ENCODE measurements around the gene CLIC3. TPM values are rescaled to one million over a fixed set of nuclear protein-coding genes. Genes with fewer than 3 reads are reported as not detected.
A peak's percentile ranks its signal among the peaks of the same experiment; 100 is the strongest.

CLIC3 gene
- total and polyA plus RNA-seq, 2 donors from 2014 or later: 2.1 to 4.0 TPM

DNA sequence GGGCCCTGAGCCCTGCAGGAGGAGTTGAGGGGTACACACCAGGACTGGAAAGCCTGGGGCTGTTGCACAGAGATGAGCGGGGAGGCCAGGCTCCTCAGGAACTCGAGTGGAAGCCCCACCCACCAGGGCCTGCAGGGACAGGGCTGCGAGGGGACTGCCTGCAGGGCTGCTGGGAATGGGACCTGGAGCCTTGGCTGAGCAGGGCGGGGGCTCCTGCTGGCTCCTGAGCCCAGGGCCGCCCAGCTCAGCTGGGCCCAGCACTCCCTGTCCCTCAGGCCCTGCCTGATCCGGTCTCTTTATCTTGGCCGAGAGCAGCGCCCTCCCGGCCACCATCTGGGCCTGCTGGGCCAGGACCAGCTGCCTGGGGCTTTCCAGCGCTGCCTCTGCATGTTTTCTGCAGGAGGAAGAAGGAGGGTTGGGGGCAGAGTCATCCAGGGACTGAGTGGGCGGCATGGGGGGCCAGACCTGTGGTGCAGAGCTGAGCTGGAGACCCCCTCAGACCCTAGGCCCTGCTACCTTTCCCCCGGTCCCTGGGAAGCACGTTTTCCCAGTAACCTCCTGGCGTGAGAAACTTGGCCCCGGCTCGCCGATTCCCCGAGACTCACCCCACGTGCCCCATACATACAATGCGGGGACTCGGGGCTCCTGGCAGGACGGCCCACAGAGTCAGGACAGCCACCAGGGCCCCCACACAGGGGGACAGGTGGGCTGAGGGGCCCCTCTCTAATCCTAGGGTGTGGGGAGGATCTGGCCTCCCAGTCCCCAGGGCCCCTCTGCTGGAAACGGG lies 34.9 kb downstream of the CLIC3 start:
- Histone ChIP-seq H3K9me3 (ENCODE audit: control insufficient read depth in 2 of 3, insufficient read depth in 1 of 3, low read length in 3 of 3) (no peaks in the 10 kb centered on the region), H3K36me3 (ENCODE audit: control insufficient read depth in 2 of 3, insufficient read depth in 3 of 3, low read length in 3 of 3) (no peaks in the 10 kb centered on the region), H3K4me3 (ENCODE audit: low read length in 3 of 3) (no peak overlapping the region), H3K4me1 (ENCODE audit: control insufficient read depth in 2 of 3, insufficient read depth in 2 of 3, low read depth in 1 of 3, low read length in 3 of 3) (peaks cover 0 to 3% (median 0%) of the 10 kb centered on the region in 3 donors), H3K27ac (ENCODE audit: low read depth in 2 of 2, low read length in 2 of 2) (no peak overlapping the region), H3K27me3 (ENCODE audit: control insufficient read depth, insufficient read depth, low read length) (no peaks in the 10 kb centered on the region), H3K9ac (ENCODE audit: low read length in 3 of 3) (no peak overlapping the region)
- DNase-seq (no peak), FAIRE-seq (no peak)
- TF ChIP-seq, protein P1, sequence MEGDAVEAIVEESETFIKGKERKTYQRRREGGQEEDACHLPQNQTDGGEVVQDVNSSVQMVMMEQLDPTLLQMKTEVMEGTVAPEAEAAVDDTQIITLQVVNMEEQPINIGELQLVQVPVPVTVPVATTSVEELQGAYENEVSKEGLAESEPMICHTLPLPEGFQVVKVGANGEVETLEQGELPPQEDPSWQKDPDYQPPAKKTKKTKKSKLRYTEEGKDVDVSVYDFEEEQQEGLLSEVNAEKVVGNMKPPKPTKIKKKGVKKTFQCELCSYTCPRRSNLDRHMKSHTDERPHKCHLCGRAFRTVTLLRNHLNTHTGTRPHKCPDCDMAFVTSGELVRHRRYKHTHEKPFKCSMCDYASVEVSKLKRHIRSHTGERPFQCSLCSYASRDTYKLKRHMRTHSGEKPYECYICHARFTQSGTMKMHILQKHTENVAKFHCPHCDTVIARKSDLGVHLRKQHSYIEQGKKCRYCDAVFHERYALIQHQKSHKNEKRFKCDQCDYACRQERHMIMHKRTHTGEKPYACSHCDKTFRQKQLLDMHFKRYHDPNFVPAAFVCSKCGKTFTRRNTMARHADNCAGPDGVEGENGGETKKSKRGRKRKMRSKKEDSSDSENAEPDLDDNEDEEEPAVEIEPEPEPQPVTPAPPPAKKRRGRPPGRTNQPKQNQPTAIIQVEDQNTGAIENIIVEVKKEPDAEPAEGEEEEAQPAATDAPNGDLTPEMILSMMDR (IDR thresholded peaks at IDR 0.05; ENCODE audit: borderline replicate concordance, extremely low read depth, insufficient read depth): no peak
- intact Hi-C loops (cut with DNase I): no loop called here

DNA sequence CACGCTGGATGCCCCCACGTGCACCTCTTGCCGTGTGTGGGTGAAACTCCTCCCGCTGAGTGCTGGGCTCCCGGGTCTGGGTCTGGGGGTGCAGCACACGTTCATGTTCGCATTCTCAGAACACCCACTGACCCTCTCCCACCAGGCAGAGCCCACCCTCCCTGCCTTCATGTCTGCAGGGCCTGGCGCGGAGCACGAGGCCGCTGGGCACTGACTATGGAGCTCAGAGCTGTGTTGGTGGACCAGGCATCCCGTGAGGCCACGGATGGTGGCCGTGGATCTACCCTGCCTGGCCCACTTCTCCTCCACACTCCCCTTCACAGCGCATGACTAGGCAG lies 35.5 kb downstream of the CLIC3 start:
- intact Hi-C loops (cut with DNase I): no loop called here
- Histone ChIP-seq H3K27ac (ENCODE audit: low read depth in 2 of 2, low read length in 2 of 2) (no peak overlapping the region), H3K36me3 (ENCODE audit: control insufficient read depth in 2 of 3, insufficient read depth in 3 of 3, low read length in 3 of 3) (no peaks in the 10 kb centered on the region), H3K9ac (ENCODE audit: low read length in 3 of 3) (no peak overlapping the region), H3K9me3 (ENCODE audit: control insufficient read depth in 2 of 3, insufficient read depth in 1 of 3, low read length in 3 of 3) (no peaks in the 10 kb centered on the region), H3K27me3 (ENCODE audit: control insufficient read depth, insufficient read depth, low read length) (no peaks in the 10 kb centered on the region), H3K4me3 (ENCODE audit: low read length in 3 of 3) (no peak overlapping the region), H3K4me1 (ENCODE audit: control insufficient read depth in 2 of 3, insufficient read depth in 2 of 3, low read depth in 1 of 3, low read length in 3 of 3) (no peaks in the 10 kb centered on the region)
- no peak for DNase-seq
- no peak for FAIRE-seq
- TF ChIP-seq, protein P1 (IDR thresholded peaks at IDR 0.05; ENCODE audit: borderline replicate concordance, extremely low read depth, insufficient read depth): no peak

DNA sequence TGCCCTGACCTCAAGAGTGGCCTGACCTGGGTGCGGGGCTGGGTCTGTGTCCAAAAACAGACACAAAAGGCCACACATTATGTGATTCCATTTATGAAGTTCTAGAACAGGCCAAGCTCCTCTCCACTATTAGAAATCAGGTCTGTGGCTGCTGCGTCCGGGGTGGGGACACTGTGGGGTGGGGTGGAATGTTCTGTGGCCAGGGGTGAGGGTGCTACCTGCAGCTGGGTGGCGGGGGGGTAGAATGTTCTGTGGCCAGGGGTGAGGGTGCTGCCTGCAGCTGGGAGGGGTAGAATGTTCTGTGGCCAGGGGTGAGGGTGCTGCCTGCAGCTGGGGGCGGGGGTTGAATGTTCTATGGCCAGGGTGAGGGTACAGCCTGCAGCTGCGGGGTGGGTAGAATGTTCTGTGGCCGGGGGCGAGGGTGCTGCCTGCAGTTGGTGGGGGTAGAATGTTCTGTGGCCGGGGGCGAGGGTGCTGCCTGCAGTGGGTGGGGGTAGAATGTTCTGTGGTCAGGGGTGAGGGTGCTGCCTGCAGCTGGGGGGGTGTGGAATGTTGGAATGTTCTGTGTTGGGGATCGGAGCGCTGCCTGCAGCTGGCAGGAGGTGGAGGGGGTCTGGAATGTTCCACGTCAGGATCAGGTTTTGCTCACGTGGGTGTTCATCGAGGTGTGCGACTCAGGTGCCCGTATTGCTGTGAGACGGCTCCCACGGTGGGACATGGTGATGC lies 36.0 kb downstream of the CLIC3 start:
- intact Hi-C loops (cut with DNase I): no loop called here
- H3K27me3 ChIP-seq (ENCODE audit: control insufficient read depth, insufficient read depth, low read length): no peaks in the 10 kb centered on the region
- no peak overlapping the region for H3K27ac ChIP-seq (ENCODE audit: low read depth in 2 of 2, low read length in 2 of 2)
- DNase-seq (peak in 3 of 5 donors; percentile 71 to 73 (median 71)), FAIRE-seq (no peak)
- no peak overlapping the region for H3K9ac ChIP-seq (ENCODE audit: low read length in 3 of 3)
- H3K4me3 ChIP-seq (ENCODE audit: low read length in 3 of 3): no peak overlapping the region
- TF ChIP-seq, protein P1 (IDR thresholded peaks at IDR 0.05; ENCODE audit: borderline replicate concordance, extremely low read depth, insufficient read depth): no peak
- no peaks in the 10 kb centered on the region for H3K4me1 ChIP-seq (ENCODE audit: control insufficient read depth in 2 of 3, insufficient read depth in 2 of 3, low read depth in 1 of 3, low read length in 3 of 3)
- H3K36me3 ChIP-seq (ENCODE audit: control insufficient read depth in 2 of 3, insufficient read depth in 3 of 3, low read length in 3 of 3): no peaks in the 10 kb centered on the region
- H3K9me3 ChIP-seq (ENCODE audit: control insufficient read depth in 2 of 3, insufficient read depth in 1 of 3, low read length in 3 of 3): no peaks in the 10 kb centered on the region

Measured in kidney (tissue), 14 donors.